Loucy (cell line): ENCODE data around the gene DHRS12.

Experiments
- H2AFZ ChIP-seq: fragments of 200-600 bp; sonication (generic); 2 replicates; pipeline ENCODE4 v1.6.0; 2016; ENCODE audit warnings: antibody characterized with exemption, mild to moderate bottlenecking, low read length, moderate library complexity
- H3F3A ChIP-seq: fragments of 200-600 bp; 2 replicates; pipeline ENCODE4 v1.6.0; 2016; ENCODE audit warnings: antibody characterized with exemption, low read depth, mild to moderate bottlenecking
- H3K27me3 ChIP-seq: fragments of 200-600 bp; sonication (generic); 2 replicates; pipeline ENCODE4 v1.6.1; 2014; ENCODE audit warnings: low read length, mild to moderate bottlenecking; ENCODE audit not compliant: insufficient read depth, poor library complexity, severe bottlenecking
- H3K36me3 ChIP-seq: fragments of 200-600 bp; sonication (generic); 2 replicates; pipeline ENCODE4 v1.6.1; 2016; ENCODE audit warnings: low read length; ENCODE audit not compliant: insufficient read depth
- H3K4me1 ChIP-seq: fragments of 200-600 bp; sonication (generic); 2 replicates; pipeline ENCODE4 v1.5.1; 2014; ENCODE audit warnings: low read length, mild to moderate bottlenecking; ENCODE audit not compliant: insufficient read depth, poor library complexity, severe bottlenecking
- H3K4me2 ChIP-seq: fragments of 200-600 bp; sonication (generic); 2 replicates; pipeline ENCODE4 v1.6.0; 2014; ENCODE audit warnings: antibody characterized with exemption, low read length, low read depth, mild to moderate bottlenecking; ENCODE audit not compliant: poor library complexity, severe bottlenecking
- H3K4me3 ChIP-seq: fragments of 200-600 bp; sonication (generic); 2 replicates; pipeline ENCODE4 v1.5.1; 2014; ENCODE audit warnings: low read length, mild to moderate bottlenecking, mixed read lengths; ENCODE audit not compliant: poor library complexity, severe bottlenecking
- H3K79me2 ChIP-seq: fragments of 200-600 bp; sonication (generic); 2 replicates; pipeline ENCODE4 v1.6.1; 2014; ENCODE audit warnings: low read length; ENCODE audit not compliant: insufficient read depth
- H3K9ac ChIP-seq: fragments of 200-600 bp; sonication (generic); 2 replicates; pipeline ENCODE4 v1.6.0; 2014; ENCODE audit warnings: mild to moderate bottlenecking, low read depth, low read length, moderate library complexity; ENCODE audit not compliant: poor library complexity, severe bottlenecking
- H3K9me2 ChIP-seq: fragments of 200-600 bp; sonication (generic); replicated peaks from 2 replicates; pipeline ENCODE4 v1.6.1; 2016; ENCODE audit warnings: low read depth, low read length, mixed read lengths
- H3K9me3 ChIP-seq: fragments of 200-600 bp; sonication (generic); 2 replicates; pipeline ENCODE4 v1.6.1; 2014; ENCODE audit warnings: mild to moderate bottlenecking, antibody characterized with exemption, low read length, low read depth; ENCODE audit not compliant: insufficient read depth
- H4K20me1 ChIP-seq: fragments of 200-600 bp; sonication (generic); 2 replicates; pipeline ENCODE4 v1.6.0; 2014; ENCODE audit warnings: antibody characterized with exemption, low read length, mild to moderate bottlenecking; ENCODE audit not compliant: insufficient read depth, poor library complexity, severe bottlenecking
- EZH2phosphoT487 ChIP-seq: fragments of 200-600 bp; IDR thresholded peaks from 2 replicates; pipeline ENCODE4 v1.6.1; 2018; ENCODE audit warnings: antibody characterized with exemption, mild to moderate bottlenecking, moderate library complexity, borderline replicate concordance
- TF ChIP-seq, protein P1 (sequence below): fragments of 200-600 bp; sonication (generic); conservative IDR thresholded peaks from 2 replicates; pipeline ENCODE4 v1.5.1; 2014; ENCODE audit warnings: mild to moderate bottlenecking, antibody characterized with exemption, low read length

The DHRS12 gene

DNA sequence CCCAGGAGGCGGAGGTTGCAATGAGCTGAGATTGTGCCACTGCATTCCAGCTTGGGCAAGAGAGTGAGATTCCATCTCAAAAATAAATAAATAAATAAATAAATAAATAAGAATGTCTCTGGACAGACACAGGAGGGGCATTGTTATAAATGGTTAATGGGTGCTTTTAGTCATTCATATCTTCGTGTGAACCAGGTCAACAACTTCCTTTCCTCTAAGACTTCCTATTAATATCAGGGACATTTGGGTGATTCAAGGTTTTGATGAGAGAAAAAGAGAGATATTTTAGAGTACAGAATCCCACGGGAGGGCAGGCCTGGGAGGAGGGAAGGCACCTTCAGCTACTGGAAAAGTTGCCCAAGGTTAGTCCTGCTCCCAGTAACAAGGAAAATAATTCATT lies 23.9 kb downstream of the DHRS12 start:
- Histone ChIP-seq H3K9ac (no peak overlapping the region), H3K79me2 (no peaks in the 10 kb centered on the region), H3K9me2 (no peaks in the 10 kb centered on the region), H3K4me3 (no peak overlapping the region), H2AFZ (no peak overlapping the region), H3K36me3 (no peaks in the 10 kb centered on the region), H3K27me3 (no peaks in the 10 kb centered on the region), H4K20me1 (no peaks in the 10 kb centered on the region), H3K9me3 (no peaks in the 10 kb centered on the region), H3K4me2 (no peak overlapping the region), H3K4me1 (no peaks in the 10 kb centered on the region), H3F3A (no peaks in the 10 kb centered on the region)
- no peak for TF ChIP-seq EZH2phosphoT487
- TF ChIP-seq, protein P1, sequence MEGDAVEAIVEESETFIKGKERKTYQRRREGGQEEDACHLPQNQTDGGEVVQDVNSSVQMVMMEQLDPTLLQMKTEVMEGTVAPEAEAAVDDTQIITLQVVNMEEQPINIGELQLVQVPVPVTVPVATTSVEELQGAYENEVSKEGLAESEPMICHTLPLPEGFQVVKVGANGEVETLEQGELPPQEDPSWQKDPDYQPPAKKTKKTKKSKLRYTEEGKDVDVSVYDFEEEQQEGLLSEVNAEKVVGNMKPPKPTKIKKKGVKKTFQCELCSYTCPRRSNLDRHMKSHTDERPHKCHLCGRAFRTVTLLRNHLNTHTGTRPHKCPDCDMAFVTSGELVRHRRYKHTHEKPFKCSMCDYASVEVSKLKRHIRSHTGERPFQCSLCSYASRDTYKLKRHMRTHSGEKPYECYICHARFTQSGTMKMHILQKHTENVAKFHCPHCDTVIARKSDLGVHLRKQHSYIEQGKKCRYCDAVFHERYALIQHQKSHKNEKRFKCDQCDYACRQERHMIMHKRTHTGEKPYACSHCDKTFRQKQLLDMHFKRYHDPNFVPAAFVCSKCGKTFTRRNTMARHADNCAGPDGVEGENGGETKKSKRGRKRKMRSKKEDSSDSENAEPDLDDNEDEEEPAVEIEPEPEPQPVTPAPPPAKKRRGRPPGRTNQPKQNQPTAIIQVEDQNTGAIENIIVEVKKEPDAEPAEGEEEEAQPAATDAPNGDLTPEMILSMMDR = no peak

DNA sequence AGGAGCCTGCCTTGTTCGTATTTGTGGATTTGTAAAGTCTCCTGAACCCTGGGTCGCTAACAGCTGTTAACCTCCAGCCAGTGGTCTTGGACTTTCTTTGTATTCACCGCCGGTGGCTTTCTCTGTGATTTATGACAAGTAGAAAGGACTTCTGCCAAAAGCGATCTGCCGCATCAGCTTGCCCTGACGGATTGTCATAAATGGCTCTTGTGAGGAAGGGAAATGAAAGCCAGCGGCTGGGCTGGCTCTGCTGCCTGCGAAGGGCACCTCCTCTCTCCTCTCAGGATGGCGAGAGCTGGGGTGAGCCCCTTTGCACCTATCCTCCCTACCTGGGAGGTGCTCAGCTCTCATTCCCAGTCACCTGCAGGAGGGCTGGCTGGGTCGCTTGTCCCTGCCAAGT lies 25.6 kb downstream of the DHRS12 start:
- Histone ChIP-seq H2AFZ (no peak overlapping the region), H3K27me3 (no peaks in the 10 kb centered on the region), H3K36me3 (no peaks in the 10 kb centered on the region), H3F3A (no peaks in the 10 kb centered on the region), H3K4me1 (no peaks in the 10 kb centered on the region), H3K79me2 (no peaks in the 10 kb centered on the region), H3K4me3 (no peak overlapping the region), H3K9me2 (no peaks in the 10 kb centered on the region), H3K9me3 (no peaks in the 10 kb centered on the region), H4K20me1 (no peaks in the 10 kb centered on the region), H3K4me2 (no peak overlapping the region), H3K9ac (no peak overlapping the region)
- TF ChIP-seq, protein P1 = no peak
- no peak for TF ChIP-seq EZH2phosphoT487

DNA sequence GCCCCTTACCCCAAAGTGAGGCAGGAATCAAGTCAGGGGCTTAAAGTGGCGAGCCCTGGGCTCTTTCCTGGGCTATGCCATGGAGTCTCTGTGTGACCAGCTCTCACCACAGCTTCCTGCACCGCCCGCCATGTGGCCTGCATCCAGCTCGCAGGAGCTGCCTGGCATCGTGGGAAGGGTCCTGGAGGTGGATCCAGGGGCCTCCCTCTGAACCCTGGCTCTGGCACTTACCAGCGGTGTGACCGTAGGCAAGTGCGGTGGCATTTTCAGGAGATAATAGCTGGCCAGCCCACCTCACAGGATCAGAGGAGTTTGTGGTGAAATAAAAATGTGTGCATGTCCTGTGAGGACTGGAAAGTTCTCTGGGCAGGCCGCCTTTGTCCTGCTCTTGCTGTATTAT lies 26.0 kb downstream of the DHRS12 start:
- Histone ChIP-seq H3K9ac (no peak overlapping the region), H3K27me3 (no peaks in the 10 kb centered on the region), H3K9me2 (no peaks in the 10 kb centered on the region), H3K79me2 (no peaks in the 10 kb centered on the region), H3F3A (no peaks in the 10 kb centered on the region), H4K20me1 (no peaks in the 10 kb centered on the region), H2AFZ (no peak overlapping the region), H3K36me3 (no peaks in the 10 kb centered on the region), H3K9me3 (no peaks in the 10 kb centered on the region), H3K4me3 (no peak overlapping the region), H3K4me1 (no peaks in the 10 kb centered on the region), H3K4me2 (no peak overlapping the region)
- TF ChIP-seq, protein P1 = no peak
- TF ChIP-seq EZH2phosphoT487 = no peak
